Stomach smooth muscle (tissue), 2 donors: ENCODE data around the gene UBE2E2.

Source experiments
- H3K27ac ChIP-seq: one replicate; pipeline ENCODE4 v1.7.0; 2013; ENCODE audit warnings: mild to moderate bottlenecking, low read length, inconsistent platforms
- H3K27me3 ChIP-seq, 2 donors: one replicate each; pipeline ENCODE4 v1.7.0; 2013; ENCODE audit warnings: low read length in 2 of 2; ENCODE audit not compliant: insufficient read depth in 2 of 2, control insufficient read depth in 1 of 2
- H3K36me3 ChIP-seq, 2 donors: one replicate each; pipeline ENCODE4 v1.7.0; 2013; ENCODE audit warnings: low read length in 2 of 2; ENCODE audit not compliant: control insufficient read depth in 2 of 2, insufficient read depth in 2 of 2
- H3K4me1 ChIP-seq: one replicate; pipeline ENCODE4 v1.7.0; 2013; ENCODE audit warnings: low read length; ENCODE audit not compliant: control insufficient read depth, insufficient read depth
- H3K4me3 ChIP-seq, 2 donors: one replicate each; pipeline ENCODE4 v1.7.0; 2013; ENCODE audit warnings: low read length in 2 of 2
- H3K9ac ChIP-seq, 2 donors: one replicate each; pipeline ENCODE4 v1.7.0; 2013; ENCODE audit warnings: low read length in 2 of 2, mild to moderate bottlenecking in 1 of 2
- H3K9me3 ChIP-seq, 2 donors: one replicate each; pipeline ENCODE4 v1.7.0; 2013; ENCODE audit warnings: low read length in 2 of 2; ENCODE audit not compliant: control insufficient read depth in 2 of 2
- donor health status: healthy.
- donor health status: Pancreatic carcinoma.

Gene UBE2E2

GRCh38 chr3:23308986-23309625, 106.0 kb downstream of the UBE2E2 start:
- Histone ChIP-seq H3K27me3 (no peaks in the 10 kb centered on the region), H3K27ac (no peak overlapping the region), H3K4me1 (no peaks in the 10 kb centered on the region), H3K9me3 (no peaks in the 10 kb centered on the region), H3K36me3 (no peaks in the 10 kb centered on the region), H3K9ac (no peak overlapping the region), H3K4me3 (no peak overlapping the region)

GRCh38 chr3:23312866-23313265, 109.7 kb downstream of the UBE2E2 start:
- no peak overlapping the region for H3K27ac ChIP-seq
- H3K9me3 ChIP-seq = no peaks in the 10 kb centered on the region
- H3K4me1 ChIP-seq = no peaks in the 10 kb centered on the region
- no peaks in the 10 kb centered on the region for H3K36me3 ChIP-seq
- no peaks in the 10 kb centered on the region for H3K27me3 ChIP-seq
- H3K9ac ChIP-seq = no peak overlapping the region
- H3K4me3 ChIP-seq = no peak overlapping the region

DNA sequence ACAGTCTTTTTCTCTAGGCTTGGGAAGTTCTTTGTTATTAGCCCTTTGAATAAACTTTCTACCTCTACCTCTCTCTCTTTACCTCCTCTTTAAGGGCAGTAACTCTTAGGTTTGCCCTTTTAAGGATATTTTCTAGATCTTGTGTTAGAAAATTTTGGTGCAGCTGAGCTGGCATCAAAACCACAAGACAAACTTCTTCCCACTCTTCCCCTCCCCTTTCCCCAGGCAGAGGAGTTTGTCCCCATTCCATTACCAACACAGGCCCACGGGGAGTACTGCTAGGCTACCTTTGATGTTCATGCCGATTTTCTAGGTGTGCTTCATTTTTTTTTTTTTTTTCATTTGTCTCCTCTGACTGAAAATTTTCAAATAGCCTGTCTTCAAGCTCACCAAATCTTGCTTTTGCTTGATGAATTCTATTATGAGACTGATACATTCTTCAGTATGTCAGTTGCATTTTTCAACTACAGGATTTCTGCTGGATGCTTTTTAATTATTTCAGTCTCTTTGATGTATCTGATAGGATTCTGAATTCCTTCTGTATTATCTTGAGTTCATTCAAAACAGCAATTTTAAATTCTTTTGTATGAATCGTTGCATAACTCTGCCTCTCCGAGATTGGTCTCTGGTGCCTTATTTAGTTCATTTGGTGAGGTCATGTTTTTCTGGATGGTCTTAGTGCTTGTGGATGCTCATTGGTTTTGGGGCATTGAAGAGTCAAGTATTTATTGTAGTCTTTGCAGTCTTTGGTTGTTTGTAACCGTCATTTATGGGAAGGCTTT, 112.0 kb downstream of the UBE2E2 start:
- H3K9ac ChIP-seq = no peak overlapping the region
- no peak overlapping the region for H3K27ac ChIP-seq
- no peaks in the 10 kb centered on the region for H3K4me1 ChIP-seq
- H3K36me3 ChIP-seq = no peaks in the 10 kb centered on the region
- H3K27me3 ChIP-seq = no peaks in the 10 kb centered on the region
- no peaks in the 10 kb centered on the region for H3K9me3 ChIP-seq
- H3K4me3 ChIP-seq = no peak overlapping the region

DNA sequence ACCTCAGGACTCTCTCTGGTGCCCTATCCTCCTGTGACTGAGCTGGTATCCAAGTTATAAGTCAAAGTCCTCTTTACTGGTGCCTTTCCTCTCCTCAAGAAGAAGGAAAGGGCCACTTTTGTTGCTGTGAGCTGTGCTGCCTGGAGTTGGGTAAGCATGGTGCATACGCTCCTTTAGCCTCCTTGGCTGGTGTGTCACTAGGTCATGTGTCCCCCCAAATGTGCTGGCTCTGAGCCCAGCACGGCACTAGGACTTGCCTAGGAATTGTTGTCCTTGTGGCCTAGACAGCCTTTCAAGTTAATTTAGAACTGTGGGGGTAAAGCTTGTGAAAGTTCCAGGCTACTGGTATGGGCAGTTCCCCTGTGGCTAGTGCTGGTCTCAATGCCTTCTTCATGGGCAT, 113.8 kb downstream of the UBE2E2 start:
- H3K36me3 ChIP-seq = no peaks in the 10 kb centered on the region
- no peak overlapping the region for H3K4me3 ChIP-seq
- H3K4me1 ChIP-seq = no peaks in the 10 kb centered on the region
- H3K27ac ChIP-seq = no peak overlapping the region
- H3K27me3 ChIP-seq = no peaks in the 10 kb centered on the region
- H3K9me3 ChIP-seq = no peaks in the 10 kb centered on the region
- no peak overlapping the region for H3K9ac ChIP-seq

DNA sequence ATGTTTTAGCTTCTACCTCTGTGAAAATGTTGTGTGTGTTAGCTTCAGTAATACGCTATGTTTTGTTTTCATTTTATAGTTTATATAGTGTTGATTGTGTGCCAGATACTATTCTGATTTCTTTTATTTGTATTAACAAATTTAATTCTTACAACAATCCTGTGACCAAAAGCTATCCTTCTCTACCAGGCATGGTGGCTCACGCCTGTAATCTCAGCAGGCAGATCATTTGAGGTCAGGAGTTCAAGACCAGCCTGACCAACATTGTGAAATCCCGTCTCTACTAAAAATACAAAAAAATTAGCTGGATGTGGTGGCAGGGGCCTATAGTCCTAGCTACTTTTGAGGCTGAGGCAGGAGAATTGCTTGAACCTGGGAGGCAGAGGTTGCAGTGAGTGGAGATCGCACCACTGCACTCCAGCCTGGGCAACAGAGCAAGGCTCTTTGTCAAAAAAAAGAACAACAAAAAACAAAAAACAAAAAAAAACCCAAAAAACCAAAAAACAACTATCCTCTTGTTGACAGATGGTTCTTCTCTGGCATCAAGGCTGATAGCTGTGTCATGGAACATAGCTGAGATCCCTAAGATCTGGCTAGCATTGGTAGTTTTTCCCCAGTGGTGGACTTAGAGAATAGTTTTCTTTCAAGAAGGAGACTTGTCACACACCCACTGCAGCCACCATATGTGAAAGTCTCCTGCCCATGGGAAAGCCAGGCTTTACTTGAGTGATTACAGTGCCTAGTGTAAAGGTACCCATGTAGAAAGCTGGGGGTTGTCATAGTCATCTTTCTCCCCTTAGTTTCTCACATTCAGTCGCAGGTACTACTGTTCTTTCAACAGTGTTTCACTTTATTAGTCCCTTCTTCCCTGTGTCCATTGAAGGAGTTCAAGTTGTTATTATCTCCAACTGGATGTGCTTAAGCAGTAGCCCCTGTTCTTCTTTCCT, 116.5 kb downstream of the UBE2E2 start:
- Histone ChIP-seq H3K27me3 (no peaks in the 10 kb centered on the region), H3K36me3 (no peaks in the 10 kb centered on the region), H3K27ac (no peak overlapping the region)

GRCh38 chr3:23320586-23321570, 117.8 kb downstream of the UBE2E2 start:
- Histone ChIP-seq H3K9me3 (no peaks in the 10 kb centered on the region), H3K36me3 (no peaks in the 10 kb centered on the region)

More for the DNA sequence above, 116.5 kb downstream of the UBE2E2 start:
- Histone ChIP-seq H3K9ac (no peak overlapping the region), H3K9me3 (no peaks in the 10 kb centered on the region), H3K4me3 (no peak overlapping the region), H3K4me1 (no peaks in the 10 kb centered on the region)

DNA sequence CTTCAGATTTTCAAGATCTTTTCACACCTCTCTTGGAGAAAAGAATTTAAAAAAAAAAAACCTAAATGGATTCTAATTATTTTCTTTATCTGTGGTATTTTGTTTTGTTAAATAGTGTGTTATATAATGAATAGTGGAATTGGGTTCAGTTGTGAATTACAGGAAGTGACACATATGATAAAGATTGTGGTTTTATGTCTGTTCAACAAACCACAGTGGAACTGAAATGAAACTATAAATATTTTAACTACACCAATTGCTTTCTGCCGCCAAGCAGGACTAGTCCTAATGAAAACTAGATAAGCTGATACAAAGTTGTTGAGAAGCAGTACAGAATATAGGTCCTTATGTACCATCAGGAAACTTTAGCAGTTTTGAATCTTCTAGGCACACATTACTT, 121.6 kb downstream of the UBE2E2 start:
- Histone ChIP-seq H3K36me3 (no peaks in the 10 kb centered on the region), H3K9me3 (no peaks in the 10 kb centered on the region), H3K27ac (no peak overlapping the region), H3K27me3 (no peaks in the 10 kb centered on the region), H3K4me3 (no peak overlapping the region), H3K4me1 (no peaks in the 10 kb centered on the region), H3K9ac (no peak overlapping the region)

More at GRCh38 chr3:23320586-23321570, 117.8 kb downstream of the UBE2E2 start:
- H3K9ac ChIP-seq = no peak overlapping the region
- H3K4me3 ChIP-seq = no peak overlapping the region
- H3K27ac ChIP-seq = no peak overlapping the region
- H3K27me3 ChIP-seq = no peaks in the 10 kb centered on the region
- no peaks in the 10 kb centered on the region for H3K4me1 ChIP-seq

DNA sequence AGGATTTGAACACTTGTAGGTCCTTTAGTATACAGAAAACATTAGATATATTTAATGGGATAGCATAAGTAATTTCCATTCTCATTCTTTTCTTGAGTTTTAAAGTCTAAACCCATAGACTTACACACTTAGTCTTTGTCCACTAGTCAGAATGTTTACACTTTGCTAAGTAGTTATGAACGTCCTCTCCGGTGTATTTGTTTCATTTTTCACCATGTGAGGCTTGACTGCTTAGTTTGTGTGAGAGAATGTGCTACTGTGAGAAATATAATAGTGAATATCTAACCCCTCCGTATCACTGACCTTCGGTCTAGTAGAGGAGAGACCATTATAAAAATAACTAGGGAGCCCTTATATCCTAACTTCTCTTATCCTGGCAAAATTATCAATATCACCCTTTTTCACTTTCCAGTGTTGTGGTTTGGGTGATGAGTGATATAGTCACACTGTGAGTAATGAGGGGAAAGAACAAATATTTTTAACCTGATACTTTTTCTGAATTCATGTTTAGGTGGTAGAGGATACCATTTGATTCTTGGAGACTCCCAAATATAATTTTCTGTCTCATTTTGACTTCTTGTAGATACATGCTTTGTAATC, 122.4 kb downstream of the UBE2E2 start:
- Histone ChIP-seq H3K36me3 (no peaks in the 10 kb centered on the region), H3K4me3 (no peak overlapping the region), H3K9ac (no peak overlapping the region), H3K9me3 (no peaks in the 10 kb centered on the region), H3K27ac (no peak overlapping the region), H3K27me3 (no peaks in the 10 kb centered on the region), H3K4me1 (no peaks in the 10 kb centered on the region)

DNA sequence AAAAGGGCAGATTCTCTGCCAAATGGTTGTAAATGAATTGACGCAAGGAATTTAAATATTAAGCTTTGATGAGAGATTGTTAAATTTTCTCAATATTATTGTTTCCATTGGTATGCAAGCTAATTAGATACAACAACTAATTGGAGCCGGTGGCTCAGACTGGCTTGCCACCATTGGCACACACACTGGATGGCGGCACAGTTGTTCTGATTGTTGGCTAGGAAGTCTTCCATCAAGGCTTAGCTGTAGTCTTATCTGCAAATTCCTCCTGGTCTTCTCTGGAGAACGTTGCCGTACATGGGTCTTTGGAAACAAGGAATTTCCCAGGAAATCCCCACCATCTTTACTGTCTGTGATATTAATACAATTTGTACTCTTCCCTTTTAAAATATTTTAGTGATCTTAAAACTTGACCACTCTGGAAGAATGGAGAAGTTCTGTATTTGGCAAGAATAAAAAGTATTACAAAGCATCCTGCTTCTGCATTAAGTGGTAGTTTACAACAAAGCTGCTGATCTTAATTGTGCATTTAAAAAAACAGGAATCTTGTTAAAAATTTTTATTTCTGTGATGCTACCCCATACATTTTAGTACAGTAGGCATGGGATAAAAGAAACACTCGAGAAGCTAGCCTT, 126.5 kb downstream of the UBE2E2 start:
- H3K4me3 ChIP-seq = no peak overlapping the region
- H3K4me1 ChIP-seq = no peaks in the 10 kb centered on the region
- H3K27me3 ChIP-seq = no peaks in the 10 kb centered on the region

More for the DNA sequence above, 126.5 kb downstream of the UBE2E2 start:
- H3K27ac ChIP-seq = no peak overlapping the region
- no peaks in the 10 kb centered on the region for H3K9me3 ChIP-seq
- no peaks in the 10 kb centered on the region for H3K36me3 ChIP-seq
- H3K9ac ChIP-seq = no peak overlapping the region
